Measurements from ENCODE around the gene ZNF275.

DNA sequence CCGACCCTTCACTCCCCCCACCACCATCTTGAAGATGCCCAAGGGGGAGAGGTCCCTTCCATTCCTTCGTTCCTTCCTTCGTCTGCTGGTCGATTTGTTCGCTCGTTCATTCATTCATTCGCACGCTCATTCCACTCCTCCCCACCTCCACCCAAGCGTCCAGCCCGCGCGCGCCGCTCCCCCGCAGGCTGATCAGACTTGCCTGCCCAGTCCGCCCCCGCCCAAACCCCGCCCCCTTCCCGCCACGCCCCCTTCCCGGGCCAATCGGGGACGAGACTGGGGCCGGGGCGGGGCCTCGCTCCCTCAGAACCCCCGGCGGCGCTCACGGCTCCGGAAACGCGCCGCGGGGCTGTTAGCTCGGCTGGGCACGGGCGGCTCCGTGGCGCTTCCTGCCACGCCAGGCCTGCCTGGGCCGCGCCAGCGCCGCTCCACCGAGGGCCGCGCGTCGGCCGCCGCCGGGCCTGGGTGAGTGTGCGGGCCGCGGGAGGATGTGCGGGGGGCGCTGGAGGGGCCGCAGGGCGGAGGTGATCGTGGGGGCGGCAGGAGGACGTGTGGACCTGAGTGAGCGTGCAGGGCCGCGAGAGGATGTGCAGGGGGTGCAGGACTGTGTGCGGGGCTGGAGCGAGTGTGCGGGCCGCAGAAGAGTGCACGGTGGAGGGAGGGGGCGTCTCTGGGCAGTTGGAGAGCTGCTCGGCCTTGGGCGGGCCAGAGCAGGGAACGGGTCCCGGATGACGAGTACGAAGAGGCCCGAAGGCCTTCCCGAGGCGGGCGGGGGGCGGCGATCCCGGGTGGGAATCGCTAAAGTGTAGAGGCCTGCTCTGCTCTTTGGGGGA lies at the start of gene ZNF275:
- TF ChIP-seq, protein P1, sequence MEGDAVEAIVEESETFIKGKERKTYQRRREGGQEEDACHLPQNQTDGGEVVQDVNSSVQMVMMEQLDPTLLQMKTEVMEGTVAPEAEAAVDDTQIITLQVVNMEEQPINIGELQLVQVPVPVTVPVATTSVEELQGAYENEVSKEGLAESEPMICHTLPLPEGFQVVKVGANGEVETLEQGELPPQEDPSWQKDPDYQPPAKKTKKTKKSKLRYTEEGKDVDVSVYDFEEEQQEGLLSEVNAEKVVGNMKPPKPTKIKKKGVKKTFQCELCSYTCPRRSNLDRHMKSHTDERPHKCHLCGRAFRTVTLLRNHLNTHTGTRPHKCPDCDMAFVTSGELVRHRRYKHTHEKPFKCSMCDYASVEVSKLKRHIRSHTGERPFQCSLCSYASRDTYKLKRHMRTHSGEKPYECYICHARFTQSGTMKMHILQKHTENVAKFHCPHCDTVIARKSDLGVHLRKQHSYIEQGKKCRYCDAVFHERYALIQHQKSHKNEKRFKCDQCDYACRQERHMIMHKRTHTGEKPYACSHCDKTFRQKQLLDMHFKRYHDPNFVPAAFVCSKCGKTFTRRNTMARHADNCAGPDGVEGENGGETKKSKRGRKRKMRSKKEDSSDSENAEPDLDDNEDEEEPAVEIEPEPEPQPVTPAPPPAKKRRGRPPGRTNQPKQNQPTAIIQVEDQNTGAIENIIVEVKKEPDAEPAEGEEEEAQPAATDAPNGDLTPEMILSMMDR (IDR thresholded peaks at IDR 0.05) = no peak
- TF ChIP-seq POLR2A (IDR thresholded peaks at IDR 0.05) = peak; percentile 69 to 88
